DLD1 (cell line): Measurements from ENCODE around the gene PDE6H.

Experiments
- in situ Hi-C: cut with HindIII; loops from 2 replicates; pipeline ENCODE4 v1.10.0; 2017; ENCODE audit warnings: low sequenced_read_pairs

PDE6H gene

DNA sequence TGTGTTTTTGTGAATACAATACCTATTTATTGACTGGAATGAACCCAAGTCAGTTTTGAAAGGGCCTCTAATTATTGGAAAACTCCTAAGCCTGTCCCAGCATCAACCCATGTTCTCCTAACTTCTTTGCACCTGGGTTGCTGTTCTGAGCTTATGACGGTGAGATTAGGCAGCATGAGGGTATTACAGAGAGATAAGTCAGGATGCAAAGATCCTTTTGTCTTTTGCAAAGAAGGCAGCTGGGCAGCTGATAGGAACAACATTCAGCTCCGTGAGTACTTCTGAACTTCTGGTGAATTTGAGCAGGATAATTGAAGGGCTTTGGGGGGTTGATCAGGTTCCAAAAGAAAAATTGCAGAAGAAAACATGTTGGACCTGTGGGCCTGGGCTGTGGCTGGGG is at the start of gene PDE6H:
PDE6H (plus strand) TSS at position 227 of the 400 bp plus-strand sequence. CDS start 4,971 bp downstream, outside the sequence.
- in situ Hi-C loops, result no loop called here

- in situ Hi-C loops, result no loop called here
These were observed 48.9 kb upstream of the PDE6H start for GRCh38 chr12:14923944-14924343.

- in situ Hi-C loops, result no loop called here
These were observed 48.3 kb upstream of the PDE6H start for GRCh38 chr12:14924541-14924940.

- in situ Hi-C loops, result no loop called here
These were observed 45.6 kb upstream of the PDE6H start for GRCh38 chr12:14927267-14927666.

DNA sequence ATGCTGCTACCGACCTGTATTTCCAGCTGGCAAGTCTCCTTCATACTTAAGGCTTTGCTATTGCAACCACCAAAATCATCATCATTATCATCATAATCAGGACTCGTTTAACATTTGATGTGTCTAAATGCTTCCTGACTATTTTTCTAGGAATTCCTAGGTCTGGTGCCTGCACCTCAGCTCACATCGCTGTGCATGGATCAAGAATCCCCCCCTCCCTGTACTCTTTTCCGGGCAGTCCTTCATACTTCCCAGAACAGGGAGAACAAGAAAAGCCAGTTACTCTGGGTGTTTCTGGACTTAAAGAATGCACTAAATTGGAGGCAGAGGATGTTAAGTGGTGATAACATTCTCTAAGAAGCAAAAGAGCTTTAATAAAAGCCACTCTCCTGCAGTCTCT is 43.9 kb upstream of the PDE6H start:
- in situ Hi-C loops, result no loop called here

DNA sequence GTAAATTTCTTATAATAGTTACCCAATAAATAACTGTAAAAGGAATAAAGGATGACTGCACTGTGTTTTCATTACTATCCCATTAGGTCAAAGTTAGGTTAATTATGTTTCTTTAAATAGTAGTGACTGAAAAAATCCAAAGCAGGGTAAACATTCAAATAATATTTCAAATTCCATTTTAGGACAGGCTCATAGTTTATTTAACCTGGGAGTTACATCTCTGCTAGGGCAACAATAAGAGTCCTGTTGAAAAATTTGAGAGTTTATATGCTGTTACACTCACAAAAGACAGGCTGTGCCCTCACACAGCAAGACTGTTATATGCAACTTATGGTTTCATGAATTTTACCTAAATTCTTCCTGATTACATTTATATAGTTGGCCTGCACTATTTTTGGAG is 42.5 kb upstream of the PDE6H start:
- in situ Hi-C loops, result loop anchor here (5.0 kb wide), 1 partner anchor 38 kb away; no protein-coding TSS in a partner anchor

- in situ Hi-C loops, result loop anchor here (5.0 kb wide), 1 partner anchor 39 kb away; no protein-coding TSS in a partner anchor
These were observed 41.5 kb upstream of the PDE6H start for GRCh38 chr12:14931359-14931758.

DNA sequence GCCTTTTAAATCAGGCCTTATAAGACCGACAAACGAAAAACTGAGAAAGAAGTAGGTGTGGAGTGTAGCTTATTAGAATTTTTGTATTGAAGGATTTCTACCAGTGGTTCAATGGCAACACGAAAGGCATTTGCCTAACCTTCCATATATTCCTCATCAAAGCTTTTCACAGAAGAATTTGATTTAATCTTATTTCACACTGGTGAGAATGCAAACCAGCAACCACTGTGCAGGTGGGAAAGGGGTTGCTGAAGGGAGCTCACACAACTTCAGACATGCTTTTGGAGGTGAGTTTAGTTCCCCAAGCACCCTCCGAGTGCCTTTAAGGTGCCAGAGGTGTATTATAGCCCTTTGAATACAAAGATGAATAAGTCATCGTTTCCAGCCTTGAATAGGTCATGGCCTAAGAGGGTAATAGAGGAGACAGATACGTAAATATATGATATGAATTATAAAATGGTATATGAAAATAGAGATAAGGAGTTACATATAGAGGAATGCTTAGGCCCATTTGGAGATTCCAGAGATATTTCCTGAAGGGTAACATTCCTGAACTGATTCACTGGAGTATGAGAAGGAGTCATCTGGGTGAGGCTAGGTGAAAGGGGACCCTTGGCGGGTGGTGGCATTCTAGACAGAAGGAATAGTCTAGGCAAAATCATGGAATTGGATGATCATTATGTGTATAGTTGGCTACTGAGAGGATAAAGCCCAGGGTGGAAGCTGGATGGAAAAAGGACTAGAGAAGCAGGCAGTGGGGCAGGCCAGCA is 40.9 kb upstream of the PDE6H start:
- in situ Hi-C loops, result loop anchor here (5.0 kb wide), 1 partner anchor 40 kb away; no protein-coding TSS in a partner anchor

DNA sequence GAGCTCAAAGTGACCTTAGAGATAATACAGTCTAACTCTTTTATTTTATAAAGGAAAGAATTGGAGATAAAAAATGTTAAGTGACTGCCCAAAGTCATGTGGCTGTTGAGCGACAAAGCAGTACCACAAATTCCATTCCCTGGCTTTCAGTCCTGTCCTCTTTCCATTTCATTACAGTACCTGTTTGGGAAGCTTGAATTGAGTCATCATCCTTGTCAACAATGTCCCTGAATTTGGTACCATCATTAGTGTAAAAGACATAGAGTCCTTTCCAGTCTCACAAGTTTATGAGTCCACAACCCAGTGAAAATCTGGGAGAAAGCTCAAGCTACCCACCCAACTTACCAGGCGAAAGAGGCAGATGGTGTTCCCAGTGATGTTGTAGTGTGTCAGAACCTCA is 38.3 kb upstream of the PDE6H start:
- in situ Hi-C loops, result loop anchor here (5.0 kb wide), 1 partner anchor 42 kb away; no protein-coding TSS in a partner anchor

- in situ Hi-C loops, result no loop called here
These were observed 37.8 kb upstream of the PDE6H start for GRCh38 chr12:14935031-14935430.

GRCh38 chr12:14936224-14936861 is 36.5 kb upstream of the PDE6H start:
- in situ Hi-C loops, result no loop called here

- in situ Hi-C loops, result no loop called here
These were observed 35.8 kb upstream of the PDE6H start for GRCh38 chr12:14937014-14937413.

DNA sequence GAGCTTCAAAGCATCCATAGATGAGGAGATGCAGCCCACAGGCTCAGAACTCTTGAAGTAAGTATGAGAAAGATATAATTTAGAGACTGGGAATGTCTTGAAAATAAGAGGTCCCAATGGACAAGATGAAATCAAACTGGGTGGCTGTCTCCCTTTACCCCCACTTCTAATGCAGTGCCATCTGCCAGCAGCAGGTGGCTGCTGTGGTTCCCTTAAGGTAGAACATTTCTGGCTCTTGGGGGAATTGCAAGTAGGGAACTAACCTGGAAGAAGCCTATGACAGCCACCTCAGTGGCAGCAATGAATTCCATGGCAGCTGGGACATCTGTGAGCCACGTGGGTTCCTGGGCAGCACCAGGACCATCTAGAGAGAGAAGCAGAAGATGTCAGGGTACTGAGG is 35.2 kb upstream of the PDE6H start:
- in situ Hi-C loops, result no loop called here

DNA sequence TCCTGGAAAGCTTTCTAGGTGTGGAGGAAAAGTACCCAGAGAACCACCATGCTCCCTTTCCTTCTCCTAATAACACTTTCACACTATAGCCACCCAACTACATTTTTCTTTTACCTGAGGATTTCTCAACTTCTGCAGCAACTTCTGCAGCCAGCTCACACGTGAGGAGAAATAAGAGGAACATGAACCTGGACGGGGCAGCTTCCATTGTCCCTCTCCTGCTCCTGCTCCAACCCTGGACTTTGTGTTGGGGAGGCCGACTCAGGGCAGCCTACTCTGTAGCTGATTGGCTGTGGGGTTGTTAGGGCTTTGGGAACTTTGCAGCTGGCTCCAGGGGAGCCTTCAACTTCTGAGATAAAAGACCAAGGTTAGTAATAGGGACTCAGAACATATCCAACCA is 34.5 kb upstream of the PDE6H start, which contains the start of gene ERP27:
ERP27 (minus strand) TSS at position 237 of the 400 bp plus-strand sequence; CDS start at position 208, 29 bp downstream.
- in situ Hi-C loops, result no loop called here

DNA sequence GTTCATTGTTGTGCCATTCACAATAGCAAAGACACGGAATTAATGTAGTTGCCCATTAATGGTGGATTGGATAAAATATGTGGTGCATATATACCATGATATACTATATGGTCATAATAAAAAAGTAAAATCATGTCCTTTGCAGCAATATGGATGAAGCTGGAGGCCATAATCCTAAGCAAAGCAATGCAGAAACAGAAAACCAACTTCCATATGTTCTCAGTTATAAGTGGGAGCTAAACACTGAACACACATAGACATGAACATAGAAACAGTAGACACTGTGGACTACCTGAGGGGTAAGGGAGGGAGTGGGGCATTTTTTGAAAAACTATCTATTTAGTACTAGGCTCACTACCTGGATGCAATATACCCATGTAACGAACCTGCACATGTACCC is 31.5 kb upstream of the PDE6H start:
- in situ Hi-C loops, result no loop called here

DNA sequence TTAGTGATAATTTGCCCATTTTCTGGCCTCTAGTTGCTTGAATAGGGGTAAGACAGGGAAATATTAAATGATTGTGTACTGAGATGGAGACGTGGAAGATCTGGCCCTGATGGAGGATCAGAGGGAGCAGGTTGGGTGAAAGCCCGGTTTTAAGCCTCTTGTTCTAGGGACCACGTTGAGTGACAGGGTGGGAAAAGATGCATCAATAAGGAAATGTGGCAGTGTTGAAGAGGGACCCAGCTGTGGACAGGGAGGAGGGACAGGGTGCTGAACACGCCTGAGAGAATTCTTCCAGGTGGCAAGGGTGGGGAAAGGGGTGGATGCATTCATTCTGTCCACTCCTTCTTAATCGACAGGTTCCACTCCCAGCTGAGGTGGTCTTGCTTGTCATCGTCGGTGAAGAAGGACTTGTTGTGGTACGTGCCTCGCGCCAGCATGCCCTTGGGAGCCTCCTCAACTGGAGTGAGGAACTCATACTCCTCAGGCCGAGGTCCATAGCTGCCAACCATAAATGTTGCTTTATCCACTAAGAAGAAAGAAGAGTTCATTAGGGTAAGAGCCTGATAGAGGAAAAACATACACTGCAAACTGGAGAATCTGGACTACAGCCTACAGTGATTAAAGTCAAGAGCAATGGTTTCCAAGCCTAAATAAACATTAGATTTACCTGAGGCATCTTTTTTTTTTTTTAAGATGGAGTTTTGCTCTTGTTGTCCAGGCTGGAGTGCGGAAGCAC is 30.5 kb upstream of the PDE6H start:
- in situ Hi-C loops, result no loop called here

- in situ Hi-C loops, result no loop called here
These were observed 26.7 kb upstream of the PDE6H start for GRCh38 chr12:14946162-14946561.

DNA sequence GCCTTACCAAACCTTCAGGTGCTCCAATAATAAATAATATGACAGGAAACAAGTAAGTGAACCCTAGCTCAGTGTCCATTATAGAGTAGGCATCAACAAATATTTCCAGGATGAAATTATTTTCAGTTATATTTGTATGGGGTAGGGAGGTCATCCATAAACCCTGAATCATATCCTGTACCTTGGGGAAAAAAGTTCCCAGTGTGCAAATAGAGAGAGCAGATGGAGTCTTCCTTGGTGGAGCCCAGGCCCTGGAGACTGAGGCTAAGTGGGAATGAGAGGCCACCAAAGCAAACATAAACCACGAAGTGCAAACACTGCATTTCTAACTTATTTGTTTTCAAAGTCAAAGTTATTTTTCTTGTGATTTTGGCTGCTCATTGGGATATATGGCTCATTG is 26.0 kb upstream of the PDE6H start:
- in situ Hi-C loops, result no loop called here

DNA sequence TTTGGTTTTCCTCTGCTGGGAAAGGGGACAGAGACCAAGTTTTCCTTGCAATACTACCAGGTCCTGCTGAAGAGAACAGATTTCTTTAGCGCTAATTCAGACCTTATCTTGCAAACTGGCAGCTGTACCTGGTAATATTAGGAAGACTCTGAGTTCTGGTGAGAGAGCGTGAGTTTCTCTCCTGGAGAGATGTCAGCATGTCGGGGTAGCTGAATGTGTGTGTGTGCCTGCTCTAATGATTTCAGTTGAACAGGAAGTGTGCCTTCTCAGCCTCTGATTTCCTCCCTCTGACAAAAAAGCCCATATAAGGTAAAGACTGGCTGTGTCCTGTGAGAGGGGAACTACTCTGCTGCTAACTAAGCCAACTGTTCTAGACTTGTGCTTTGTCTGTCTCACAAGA is 24.2 kb upstream of the PDE6H start:
- in situ Hi-C loops, result no loop called here

GRCh38 chr12:14949631-14950030 is 23.2 kb upstream of the PDE6H start:
- in situ Hi-C loops, result no loop called here

GRCh38 chr12:14950421-14950820 is 22.4 kb upstream of the PDE6H start:
- in situ Hi-C loops, result no loop called here
